A549 (cell line): ENCODE measurements around the gene LEKR1. TPM values are rescaled to one million over a fixed set of nuclear protein-coding genes. Genes with fewer than 3 reads are reported as not detected.

Source experiments
- ATAC-seq, 2 experiments: fragments of 200-7000 bp in 1 of 2; fragments of >200 bp in 1 of 2; cut with Nextera tagmentation in 1 of 2; cut with Tn5 transposase in 1 of 2; 3 replicates each; pipeline versions ENCODE4 v1.8.0 to v1.9.1; 2018 to 2020; ENCODE audit warnings: mild to moderate bottlenecking in 1 of 2, moderate library complexity in 1 of 2
- CTCF ChIA-PET: fragments of 300-600 bp; sonication (Branson Sonifier 250); formaldehyde crosslinking; extraction: SDS; loops from one replicate; lab custom pipeline; 2021; ENCODE audit warnings: antibody characterized with exemption, inconsistent platforms; lab: Yijun Ruan, JAX
- POLR2A ChIA-PET: fragments of 350-600 bp; formaldehyde crosslinking; extraction: SDS; loops from one replicate; lab custom pipeline; 2021; ENCODE audit warnings: antibody characterized with exemption, inconsistent platforms; lab: Yijun Ruan, JAX
- DNase-seq, 2 experiments: peaks; one replicate each; pipeline versions ENCODE4 v3.0.0 to v3.0.0-alpha.2; 2011 to 2016; ENCODE audit warnings: low read depth in 1 of 2, low spot score in 1 of 2
- FAIRE-seq: peaks from 2 replicates; lab custom pipeline; 2011; peaks lifted over from hg19 to GRCh38; lab: Jason Lieb, UNC
- H3K27ac ChIP-seq, 2 experiments: fragments of >200 bp; sonication (Bioruptor Twin); formaldehyde crosslinking; 3 replicates each; pipeline ENCODE4 v1.5.1; 2016 to 2017
- H3K4me1 ChIP-seq: fragments of >200 bp; sonication (Bioruptor Twin); formaldehyde crosslinking; 3 replicates; pipeline ENCODE4 v1.6.1; 2016
- H3K4me2 ChIP-seq: fragments of >200 bp; sonication (Bioruptor Twin); formaldehyde crosslinking; 3 replicates; pipeline ENCODE4 v1.6.1; 2016
- H3K4me3 ChIP-seq: fragments of >200 bp; sonication (Bioruptor Twin); formaldehyde crosslinking; 3 replicates; pipeline ENCODE4 v1.5.1; 2016
- H3K9me3 ChIP-seq: fragments of >200 bp; sonication (Bioruptor Twin); formaldehyde crosslinking; 3 replicates; pipeline ENCODE4 v1.6.1; 2016
- CBX2 ChIP-seq: fragments of 200-600 bp; sonication (generic); IDR thresholded peaks from 2 replicates; pipeline ENCODE4 v1.6.1; 2016; ENCODE audit warnings: low read depth, mild to moderate bottlenecking, borderline replicate concordance
- GATA3 ChIP-seq: IDR thresholded peaks from 2 replicates; pipeline ENCODE4 v1.6.1; 2012; ENCODE audit warnings: borderline replicate concordance
- HEYL ChIP-seq: fragments of 250-450 bp; sonication (Bioruptor Pico); IDR thresholded peaks from 2 replicates; pipeline ENCODE4 v1.8.0; 2021; ENCODE audit warnings: mild to moderate bottlenecking, moderate library complexity
- HOXA7 ChIP-seq: fragments of 250-450 bp; sonication (Bioruptor Pico); IDR thresholded peaks from 2 replicates; pipeline ENCODE4 v1.5.0; 2020; ENCODE audit warnings: mild to moderate bottlenecking, moderate library complexity
- HOXB13 ChIP-seq: fragments of 250-450 bp; sonication (Bioruptor Pico); IDR thresholded peaks from 2 replicates; pipeline ENCODE4 v1.5.0; 2020; ENCODE audit warnings: low read depth, mild to moderate bottlenecking, moderate library complexity
- JUNB ChIP-seq: fragments of >200 bp; sonication (Bioruptor Twin); formaldehyde crosslinking; IDR thresholded peaks from 2 replicates; pipeline ENCODE4 v1.6.1; 2016
- KDM1A ChIP-seq: fragments of 200-600 bp; sonication (generic); IDR thresholded peaks from 2 replicates; pipeline ENCODE4 v1.6.1; 2016; ENCODE audit warnings: low read depth, mild to moderate bottlenecking
- NFE2L2 ChIP-seq: fragments of 150-350 bp; conservative IDR thresholded peaks from 2 replicates; pipeline ENCODE4 v1.6.1; 2014; ENCODE audit warnings: low read length
- RNF2 ChIP-seq: fragments of 200-600 bp; sonication (generic); IDR thresholded peaks from 2 replicates; pipeline ENCODE4 v1.6.1; 2016; ENCODE audit warnings: low read depth, mild to moderate bottlenecking, antibody characterized with exemption, moderate library complexity, borderline replicate concordance
- TFCP2L1 ChIP-seq: fragments of 250-450 bp; sonication (Bioruptor Pico); IDR thresholded peaks from 2 replicates; pipeline ENCODE4 v1.5.0; 2021; ENCODE audit warnings: mild to moderate bottlenecking
- TP53 ChIP-seq: fragments of 250-450 bp; sonication (Bioruptor Pico); IDR thresholded peaks from 2 replicates; pipeline ENCODE4 v1.5.0; 2021; ENCODE audit warnings: mild to moderate bottlenecking, moderate library complexity
- ZC3H11A ChIP-seq: fragments of 450-650 bp; IDR thresholded peaks from 2 replicates; pipeline ENCODE4 v1.6.1; 2014; ENCODE audit warnings: antibody characterized with exemption, mild to moderate bottlenecking
- ZNF302 ChIP-seq: fragments of 250-450 bp; sonication (Bioruptor Pico); IDR thresholded peaks from 2 replicates; pipeline ENCODE4 v1.9.0; 2021; ENCODE audit warnings: inconsistent platforms, mild to moderate bottlenecking, moderate library complexity
- WGBS: methylation state at CpG from one replicate; pipeline ENCODE4 v1.1.6; 2017; ENCODE audit errors: missing lambda C conversion rate; 5-methylcytosine and 5-hydroxymethylcytosine counted together
- polyA plus RNA-seq, 4 experiments: library from polyadenylated mRNA; depleted of rRNA in 3 of 4; stranded (reverse); fragments of >200 nt; fragmentation: RNase III in 1 of 4; extraction: RNeasy Plus Mini Kit Qiagen cat#74134 plus additional on column Dnase treatment in 1 of 4; gene quantifications; 2 replicates in 3 of 4; 3 replicates in 1 of 4; pipeline ENCODE4 v1.2.3, GENCODE V29; 2011 to 2017
- TF ChIP-seq, protein P1 (sequence below): fragments of >200 bp; sonication (Bioruptor Twin); formaldehyde crosslinking; IDR thresholded peaks from 3 replicates; pipeline ENCODE4 v1.6.1; 2016
- TF ChIP-seq, protein P2 (sequence below): fragments of 250-450 bp; sonication (Bioruptor Pico); IDR thresholded peaks from 2 replicates; pipeline ENCODE4 v1.5.0; 2021; ENCODE audit warnings: mild to moderate bottlenecking, moderate library complexity, borderline replicate concordance
- TF ChIP-seq, protein P3 (sequence below): fragments of >200 bp; sonication (Bioruptor Twin); formaldehyde crosslinking; IDR thresholded peaks from 2 replicates; pipeline ENCODE4 v1.6.1; 2016
- TF ChIP-seq, protein P4 (sequence below): fragments of 150-350 bp; IDR thresholded peaks from 2 replicates; pipeline ENCODE4 v1.6.1; 2014; ENCODE audit warnings: low read depth, mild to moderate bottlenecking, low read length
- TF ChIP-seq, protein P5 (sequence below): fragments of 450-650 bp; IDR thresholded peaks from 2 replicates; pipeline ENCODE4 v1.6.1; 2014; ENCODE audit warnings: antibody characterized with exemption
- TF ChIP-seq, protein P6 (sequence below): fragments of 200-600 bp; sonication (generic); IDR thresholded peaks from 2 replicates; pipeline ENCODE4 v1.6.1; 2016; ENCODE audit warnings: antibody characterized with exemption, mild to moderate bottlenecking, moderate library complexity

LEKR1 gene
- polyA plus RNA-seq, 2 of the 4 experiments (the other 2 are of a cell fraction), result 1.3 to 1.4 TPM

DNA sequence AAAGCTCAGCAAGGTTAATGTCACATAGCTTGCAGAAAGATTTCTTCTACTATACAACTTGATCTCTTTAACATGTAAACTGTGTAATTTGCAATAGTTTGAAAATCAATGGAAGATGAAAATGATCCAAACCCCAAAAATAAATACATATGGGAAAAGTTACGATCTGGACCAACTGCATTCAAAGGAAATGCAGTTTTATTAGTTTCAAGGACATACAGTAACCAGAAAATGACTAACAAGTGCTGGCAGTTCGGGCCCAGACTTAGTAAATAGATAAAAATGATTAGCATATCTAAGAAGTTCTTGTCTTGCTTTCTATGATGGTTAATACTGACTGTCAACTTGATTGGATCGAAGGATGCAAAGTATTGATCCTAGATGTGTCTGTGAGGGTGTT lies 37.3 kb upstream of the LEKR1 start:
- Histone ChIP-seq H3K4me3 (no peak overlapping the region), H3K4me1 (peaks cover 61% of the 10 kb centered on the region), H3K4me2 (peak overlapping the region; percentile 52), H3K9me3 (no peaks in the 10 kb centered on the region), H3K27ac (peak overlapping the region; percentile 68 to 80)
- FAIRE-seq (peak; percentile 61), DNase-seq (no peak), ATAC-seq (0 out of 6 replicates have a peak, but pooled peaks of 1 of the 2 experiments have one; percentile 4)
- TF ChIP-seq ZC3H11A (no peak), GATA3 (peak; percentile 7; the same call in 1 of the 2 replicates)
- TF ChIP-seq, protein P1, sequence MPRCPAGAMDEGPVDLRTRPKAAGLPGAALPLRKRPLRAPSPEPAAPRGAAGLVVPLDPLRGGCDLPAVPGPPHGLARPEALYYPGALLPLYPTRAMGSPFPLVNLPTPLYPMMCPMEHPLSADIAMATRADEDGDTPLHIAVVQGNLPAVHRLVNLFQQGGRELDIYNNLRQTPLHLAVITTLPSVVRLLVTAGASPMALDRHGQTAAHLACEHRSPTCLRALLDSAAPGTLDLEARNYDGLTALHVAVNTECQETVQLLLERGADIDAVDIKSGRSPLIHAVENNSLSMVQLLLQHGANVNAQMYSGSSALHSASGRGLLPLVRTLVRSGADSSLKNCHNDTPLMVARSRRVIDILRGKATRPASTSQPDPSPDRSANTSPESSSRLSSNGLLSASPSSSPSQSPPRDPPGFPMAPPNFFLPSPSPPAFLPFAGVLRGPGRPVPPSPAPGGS, result no peak
- TF ChIP-seq, all 56 proteins: peak for 1
- ChIA-PET POLR2A (interaction anchor here (1.5 kb wide), 1 partner anchor 28 kb away, joined by 7 read pairs; no protein-coding TSS in a partner anchor), CTCF (interaction anchor here (1.5 kb wide), 1 partner anchor 113 kb away, joined by 6 read pairs; no protein-coding TSS in a partner anchor)
- 29% methylated on average over 3 of the region's 3 CpGs for WGBS

DNA sequence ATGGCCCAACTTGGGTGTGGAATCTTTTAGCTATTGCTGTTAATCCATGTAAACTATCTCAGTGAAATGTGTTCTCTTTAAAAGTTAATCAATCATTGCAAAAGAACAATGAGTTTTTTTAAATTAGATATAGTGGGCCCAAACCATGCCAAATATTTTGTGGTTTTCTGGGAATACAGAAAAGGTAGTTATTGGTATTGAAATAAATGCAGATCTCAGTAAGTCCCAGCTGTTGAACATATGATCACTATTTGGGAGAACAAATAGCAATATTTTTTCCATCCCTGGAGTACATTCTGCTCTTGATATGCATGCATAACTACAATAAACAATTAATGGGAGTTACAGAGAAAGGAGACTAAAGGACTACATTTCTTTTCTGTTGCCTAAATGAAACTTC lies 36.0 kb upstream of the LEKR1 start:
- H3K9me3 ChIP-seq, result no peaks in the 10 kb centered on the region
- no peak overlapping the region for H3K4me2 ChIP-seq
- ChIA-PET CTCF (interaction anchor here (1.1 kb wide), 1 partner anchor 347 kb away, joined by 3 read pairs; no protein-coding TSS in a partner anchor), POLR2A (no interaction called here)
- H3K4me3 ChIP-seq, result no peak overlapping the region
- no peak for FAIRE-seq
- TF ChIP-seq GATA3 (no peak), ZNF302 (CRISPR knock-in tag) (no peak), RNF2 (no peak), CBX2 (no peak), JUNB (no peak), HOXB13 (CRISPR knock-in tag) (no peak), HOXA7 (CRISPR knock-in tag) (no peak), NFE2L2 (no peak)
- TF ChIP-seq, protein P2, sequence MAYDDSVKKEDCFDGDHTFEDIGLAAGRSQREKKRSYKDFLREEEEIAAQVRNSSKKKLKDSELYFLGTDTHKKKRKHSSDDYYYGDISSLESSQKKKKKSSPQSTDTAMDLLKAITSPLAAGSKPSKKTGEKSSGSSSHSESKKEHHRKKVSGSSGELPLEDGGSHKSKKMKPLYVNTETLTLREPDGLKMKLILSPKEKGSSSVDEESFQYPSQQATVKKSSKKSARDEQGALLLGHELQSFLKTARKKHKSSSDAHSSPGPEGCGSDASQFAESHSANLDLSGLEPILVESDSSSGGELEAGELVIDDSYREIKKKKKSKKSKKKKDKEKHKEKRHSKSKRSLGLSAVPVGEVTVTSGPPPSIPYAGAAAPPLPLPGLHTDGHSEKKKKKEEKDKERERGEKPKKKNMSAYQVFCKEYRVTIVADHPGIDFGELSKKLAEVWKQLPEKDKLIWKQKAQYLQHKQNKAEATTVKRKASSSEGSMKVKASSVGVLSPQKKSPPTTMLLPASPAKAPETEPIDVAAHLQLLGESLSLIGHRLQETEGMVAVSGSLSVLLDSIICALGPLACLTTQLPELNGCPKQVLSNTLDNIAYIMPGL (CRISPR knock-in tag), result no peak
- TF ChIP-seq, protein P3, sequence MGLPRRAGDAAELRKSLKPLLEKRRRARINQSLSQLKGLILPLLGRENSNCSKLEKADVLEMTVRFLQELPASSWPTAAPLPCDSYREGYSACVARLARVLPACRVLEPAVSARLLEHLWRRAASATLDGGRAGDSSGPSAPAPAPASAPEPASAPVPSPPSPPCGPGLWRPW, result no peak
- peak overlapping the region in 1 of 2 experiments; percentile 24; a peak in 1 of 6 replicates for H3K27ac ChIP-seq
- peaks cover 48% of the 10 kb centered on the region for H3K4me1 ChIP-seq
- no peak for ATAC-seq
- DNase-seq, result no peak

DNA sequence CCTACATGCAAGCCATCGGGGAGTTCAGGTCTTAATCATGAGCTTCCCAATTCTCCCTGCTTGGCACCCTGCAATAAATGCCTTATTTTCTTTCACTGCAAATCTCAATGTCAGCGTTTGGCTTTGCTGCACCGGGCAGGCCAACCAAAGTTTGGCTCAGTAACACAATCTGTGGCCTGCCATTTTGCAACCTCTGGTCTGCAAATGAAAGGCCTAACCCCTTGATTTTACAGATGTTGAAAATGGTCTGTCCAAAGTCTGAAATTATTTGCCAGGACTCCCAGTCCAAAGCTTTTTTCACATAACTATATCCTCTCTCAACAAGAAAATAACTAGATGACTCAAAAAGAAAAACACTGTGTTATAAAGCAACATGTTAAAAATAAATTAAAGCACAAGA lies 34.0 kb upstream of the LEKR1 start:
- Histone ChIP-seq H3K27ac (no peak overlapping the region; a peak in 2 of 6 replicates), H3K4me2 (no peak overlapping the region), H3K4me3 (no peak overlapping the region), H3K4me1 (peaks cover 45% of the 10 kb centered on the region), H3K9me3 (no peaks in the 10 kb centered on the region)
- 96% methylated on average over 3 of the region's 3 CpGs for WGBS
- DNase-seq (no peak), FAIRE-seq (no peak), ATAC-seq (no peak)
- ChIA-PET POLR2A (no interaction called here), CTCF (interaction anchor here (1.2 kb wide), 1 partner anchor 642 kb away, joined by 3 read pairs; no protein-coding TSS in a partner anchor)
- TF ChIP-seq TP53 (CRISPR knock-in tag) (no peak), TFCP2L1 (CRISPR knock-in tag) (no peak), KDM1A (no peak), HOXB13 (CRISPR knock-in tag) (no peak), HEYL (no peak), CBX2 (no peak)
- TF ChIP-seq, protein P4, sequence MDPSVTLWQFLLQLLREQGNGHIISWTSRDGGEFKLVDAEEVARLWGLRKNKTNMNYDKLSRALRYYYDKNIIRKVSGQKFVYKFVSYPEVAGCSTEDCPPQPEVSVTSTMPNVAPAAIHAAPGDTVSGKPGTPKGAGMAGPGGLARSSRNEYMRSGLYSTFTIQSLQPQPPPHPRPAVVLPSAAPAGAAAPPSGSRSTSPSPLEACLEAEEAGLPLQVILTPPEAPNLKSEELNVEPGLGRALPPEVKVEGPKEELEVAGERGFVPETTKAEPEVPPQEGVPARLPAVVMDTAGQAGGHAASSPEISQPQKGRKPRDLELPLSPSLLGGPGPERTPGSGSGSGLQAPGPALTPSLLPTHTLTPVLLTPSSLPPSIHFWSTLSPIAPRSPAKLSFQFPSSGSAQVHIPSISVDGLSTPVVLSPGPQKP, result no peak
- TF ChIP-seq, protein P5, sequence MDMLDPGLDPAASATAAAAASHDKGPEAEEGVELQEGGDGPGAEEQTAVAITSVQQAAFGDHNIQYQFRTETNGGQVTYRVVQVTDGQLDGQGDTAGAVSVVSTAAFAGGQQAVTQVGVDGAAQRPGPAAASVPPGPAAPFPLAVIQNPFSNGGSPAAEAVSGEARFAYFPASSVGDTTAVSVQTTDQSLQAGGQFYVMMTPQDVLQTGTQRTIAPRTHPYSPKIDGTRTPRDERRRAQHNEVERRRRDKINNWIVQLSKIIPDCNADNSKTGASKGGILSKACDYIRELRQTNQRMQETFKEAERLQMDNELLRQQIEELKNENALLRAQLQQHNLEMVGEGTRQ, result no peak
- TF ChIP-seq, protein P6, sequence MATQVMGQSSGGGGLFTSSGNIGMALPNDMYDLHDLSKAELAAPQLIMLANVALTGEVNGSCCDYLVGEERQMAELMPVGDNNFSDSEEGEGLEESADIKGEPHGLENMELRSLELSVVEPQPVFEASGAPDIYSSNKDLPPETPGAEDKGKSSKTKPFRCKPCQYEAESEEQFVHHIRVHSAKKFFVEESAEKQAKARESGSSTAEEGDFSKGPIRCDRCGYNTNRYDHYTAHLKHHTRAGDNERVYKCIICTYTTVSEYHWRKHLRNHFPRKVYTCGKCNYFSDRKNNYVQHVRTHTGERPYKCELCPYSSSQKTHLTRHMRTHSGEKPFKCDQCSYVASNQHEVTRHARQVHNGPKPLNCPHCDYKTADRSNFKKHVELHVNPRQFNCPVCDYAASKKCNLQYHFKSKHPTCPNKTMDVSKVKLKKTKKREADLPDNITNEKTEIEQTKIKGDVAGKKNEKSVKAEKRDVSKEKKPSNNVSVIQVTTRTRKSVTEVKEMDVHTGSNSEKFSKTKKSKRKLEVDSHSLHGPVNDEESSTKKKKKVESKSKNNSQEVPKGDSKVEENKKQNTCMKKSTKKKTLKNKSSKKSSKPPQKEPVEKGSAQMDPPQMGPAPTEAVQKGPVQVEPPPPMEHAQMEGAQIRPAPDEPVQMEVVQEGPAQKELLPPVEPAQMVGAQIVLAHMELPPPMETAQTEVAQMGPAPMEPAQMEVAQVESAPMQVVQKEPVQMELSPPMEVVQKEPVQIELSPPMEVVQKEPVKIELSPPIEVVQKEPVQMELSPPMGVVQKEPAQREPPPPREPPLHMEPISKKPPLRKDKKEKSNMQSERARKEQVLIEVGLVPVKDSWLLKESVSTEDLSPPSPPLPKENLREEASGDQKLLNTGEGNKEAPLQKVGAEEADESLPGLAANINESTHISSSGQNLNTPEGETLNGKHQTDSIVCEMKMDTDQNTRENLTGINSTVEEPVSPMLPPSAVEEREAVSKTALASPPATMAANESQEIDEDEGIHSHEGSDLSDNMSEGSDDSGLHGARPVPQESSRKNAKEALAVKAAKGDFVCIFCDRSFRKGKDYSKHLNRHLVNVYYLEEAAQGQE, result no peak
